DND-41 (cell line): ENCODE data around the gene ESRRA.

ENCODE experiments used
- EZH2 ChIP-seq: IDR thresholded peaks from 3 replicates; pipeline ENCODE4 v1.6.1; 2012; ENCODE audit warnings: borderline replicate concordance, low read depth, mild to moderate bottlenecking, moderate library complexity, low read length, inconsistent platforms; ENCODE audit not compliant: severe bottlenecking
- TF ChIP-seq, protein P1 (sequence below): IDR thresholded peaks from 2 replicates; pipeline ENCODE4 v1.5.1; 2012; ENCODE audit warnings: borderline replicate concordance, low read length, moderate library complexity, mild to moderate bottlenecking; ENCODE audit not compliant: poor library complexity, severe bottlenecking; ENCODE audit errors: extremely low read depth

- TF ChIP-seq, protein P1, sequence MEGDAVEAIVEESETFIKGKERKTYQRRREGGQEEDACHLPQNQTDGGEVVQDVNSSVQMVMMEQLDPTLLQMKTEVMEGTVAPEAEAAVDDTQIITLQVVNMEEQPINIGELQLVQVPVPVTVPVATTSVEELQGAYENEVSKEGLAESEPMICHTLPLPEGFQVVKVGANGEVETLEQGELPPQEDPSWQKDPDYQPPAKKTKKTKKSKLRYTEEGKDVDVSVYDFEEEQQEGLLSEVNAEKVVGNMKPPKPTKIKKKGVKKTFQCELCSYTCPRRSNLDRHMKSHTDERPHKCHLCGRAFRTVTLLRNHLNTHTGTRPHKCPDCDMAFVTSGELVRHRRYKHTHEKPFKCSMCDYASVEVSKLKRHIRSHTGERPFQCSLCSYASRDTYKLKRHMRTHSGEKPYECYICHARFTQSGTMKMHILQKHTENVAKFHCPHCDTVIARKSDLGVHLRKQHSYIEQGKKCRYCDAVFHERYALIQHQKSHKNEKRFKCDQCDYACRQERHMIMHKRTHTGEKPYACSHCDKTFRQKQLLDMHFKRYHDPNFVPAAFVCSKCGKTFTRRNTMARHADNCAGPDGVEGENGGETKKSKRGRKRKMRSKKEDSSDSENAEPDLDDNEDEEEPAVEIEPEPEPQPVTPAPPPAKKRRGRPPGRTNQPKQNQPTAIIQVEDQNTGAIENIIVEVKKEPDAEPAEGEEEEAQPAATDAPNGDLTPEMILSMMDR, result no peak
- no peak for TF ChIP-seq EZH2
These were observed 9.7 kb downstream of the ESRRA start for GRCh38 chr11:64314805-64315561.
